CD4-positive, alpha-beta T cell (primary cell): ENCODE results near the gene DPRX. TPM values are rescaled to one million over a fixed set of nuclear protein-coding genes. Genes with fewer than 3 reads are reported as not detected.

Experiments
- ATAC-seq: fragments of 200-7000 bp; cut with Tn5 transposase; one replicate; pipeline ENCODE4 v1.10.0; 2022; ENCODE audit warnings: mild to moderate bottlenecking; ENCODE audit not compliant: poor library complexity
- CTCF ChIA-PET: fragments of 350-600 bp; sonication (Branson Sonifier 250); formaldehyde crosslinking; loops from one replicate; lab custom pipeline; 2021; ENCODE audit warnings: antibody characterized with exemption, inconsistent platforms; lab: Charles Lee
- POLR2A ChIA-PET: fragments of 350-600 bp; sonication (Branson Sonifier 250); formaldehyde crosslinking; loops from one replicate; lab custom pipeline; 2021; ENCODE audit warnings: antibody characterized with exemption, inconsistent platforms; lab: Charles Lee
- DNase-seq, 14 experiments: peaks; one replicate each; pipeline ENCODE4 v3.0.0-alpha.2; 2013 to 2020; ENCODE audit warnings: mixed read lengths in 2 of 14
- H3K27ac ChIP-seq, 2 donors: one replicate each; pipeline versions ENCODE4 v1.5.1 to v1.7.0; 2013; ENCODE audit warnings: low read length in 2 of 2, low read depth in 1 of 2, mild to moderate bottlenecking in 1 of 2
- H3K27me3 ChIP-seq, 2 experiments: 1 replicate in 1 of 2; 2 replicates in 1 of 2; pipeline versions ENCODE4 v1.6.1 to v1.7.0; 2013; ENCODE audit warnings: low read length in 2 of 2, control low read depth in 1 of 2, mild to moderate bottlenecking in 1 of 2, moderate library complexity in 1 of 2; ENCODE audit not compliant: insufficient read depth in 2 of 2, control insufficient read depth in 1 of 2
- H3K36me3 ChIP-seq: one replicate; pipeline ENCODE4 v1.6.1; 2013; ENCODE audit warnings: low read length, control low read depth; ENCODE audit not compliant: insufficient read depth
- H3K4me1 ChIP-seq: one replicate; pipeline ENCODE4 v1.6.1; 2013; ENCODE audit warnings: low read length, control low read depth; ENCODE audit not compliant: insufficient read depth
- H3K4me3 ChIP-seq: one replicate; pipeline ENCODE4 v1.5.1; 2013; ENCODE audit warnings: mild to moderate bottlenecking, low read length, moderate library complexity
- H3K9me3 ChIP-seq, 2 experiments: 1 replicate in 1 of 2; 2 replicates in 1 of 2; pipeline versions ENCODE4 v1.6.1 to v1.7.0; 2013; ENCODE audit warnings: low read length in 2 of 2, mild to moderate bottlenecking in 2 of 2, control low read depth in 1 of 2, moderate library complexity in 1 of 2; ENCODE audit not compliant: control insufficient read depth in 1 of 2, insufficient read depth in 1 of 2
- H3K27ac Mint-ChIP-seq: one replicate; pipeline ENCODE4 v1.8.0; 2020; ENCODE audit warnings: mixed read lengths
- H3K27me3 Mint-ChIP-seq: one replicate; pipeline ENCODE4 v1.8.0; 2021; ENCODE audit warnings: mixed read lengths
- H3K36me3 Mint-ChIP-seq: one replicate; pipeline ENCODE4 v1.8.0; 2021; ENCODE audit warnings: low read depth, mixed read lengths
- H3K4me1 Mint-ChIP-seq: one replicate; pipeline ENCODE4 v1.8.0; 2021; ENCODE audit warnings: low read depth, mixed read lengths
- H3K4me3 Mint-ChIP-seq: one replicate; pipeline ENCODE4 v1.8.0; 2020; ENCODE audit warnings: mild to moderate bottlenecking, mixed read lengths
- H3K9me3 Mint-ChIP-seq: one replicate; pipeline ENCODE4 v1.8.0; 2020; ENCODE audit warnings: mixed read lengths
- CTCF ChIP-seq: fragments of 200-600 bp; IDR thresholded peaks from one replicate; pipeline ENCODE4 v1.8.0; 2022; ENCODE audit warnings: antibody characterized with exemption, mild to moderate bottlenecking
- intact Hi-C, 2 experiments: fragments of 100-400 bp; cut with DNase I in 1 of 2; cut with micrococcal nuclease in 1 of 2; formaldehyde crosslinking; loops; one replicate each; pipeline versions ENCODE4 v1.15.1 to v1.9.0; 2023 to 2025; cut with DNase I, micrococcal nuclease
- total RNA-seq, 174 experiments: library from RNA in 2 of 174; stranded (reverse) in 2 of 174; gene quantifications; one replicate each; pipeline ENCODE4 v1.2.3 and lab custom pipeline; 2021 to 2026

Gene DPRX
- total RNA-seq, 2 experiments from 2014 or later, result not detected

GRCh38 chr19:53642381-53643099 is 10.7 kb downstream of the DPRX start:
- CTCF ChIA-PET, result interaction anchor here (0.5 kb wide), 1 partner anchor 53 kb away, joined by 3 read pairs; no protein-coding TSS in a partner anchor
- no peaks in the 10 kb centered on the region for H3K36me3 Mint-ChIP-seq
- no peak overlapping the region for H3K4me3 Mint-ChIP-seq
- H3K27me3 ChIP-seq, result no peaks in the 10 kb centered on the region
- intact Hi-C loops, result no loop called here
- no peaks in the 10 kb centered on the region for H3K27me3 Mint-ChIP-seq
- TF ChIP-seq CTCF, result peak; percentile 22
- no peak overlapping the region for H3K4me3 ChIP-seq
- no peak for DNase-seq
- no peaks in the 10 kb centered on the region for H3K36me3 ChIP-seq
- no peak overlapping the region for H3K27ac ChIP-seq
- ATAC-seq, result no peak
- H3K4me1 Mint-ChIP-seq, result no peaks in the 10 kb centered on the region
- POLR2A ChIA-PET, result no interaction called here
- no peak overlapping the region for H3K27ac Mint-ChIP-seq
- no peaks in the 10 kb centered on the region for H3K4me1 ChIP-seq
- H3K9me3 Mint-ChIP-seq, result peaks cover 8% of the 10 kb centered on the region
- H3K9me3 ChIP-seq, result peaks cover under 1 to 55% of the 10 kb centered on the region in 2 experiments

GRCh38 chr19:53644061-53644816 is 12.4 kb downstream of the DPRX start:
- H3K4me3 ChIP-seq, result no peak overlapping the region
- ChIA-PET CTCF (no interaction called here), POLR2A (no interaction called here)
- Mint-ChIP-seq H3K36me3 (no peaks in the 10 kb centered on the region), H3K4me1 (no peaks in the 10 kb centered on the region), H3K9me3 (peaks cover 5% of the 10 kb centered on the region), H3K27ac (no peak overlapping the region), H3K4me3 (no peak overlapping the region), H3K27me3 (no peaks in the 10 kb centered on the region)
- H3K27me3 ChIP-seq, result no peaks in the 10 kb centered on the region
- TF ChIP-seq CTCF, result no peak
- no peak for DNase-seq
- H3K27ac ChIP-seq, result no peak overlapping the region
- intact Hi-C loops, result no loop called here
- H3K36me3 ChIP-seq, result no peaks in the 10 kb centered on the region
- ATAC-seq, result no peak
- no peaks in the 10 kb centered on the region for H3K4me1 ChIP-seq
- peaks cover 7 to 59% of the 10 kb centered on the region in 2 experiments for H3K9me3 ChIP-seq

- Mint-ChIP-seq H3K27ac (no peak overlapping the region), H3K36me3 (no peaks in the 10 kb centered on the region), H3K4me1 (no peaks in the 10 kb centered on the region), H3K4me3 (no peak overlapping the region), H3K27me3 (no peaks in the 10 kb centered on the region), H3K9me3 (peaks cover 5% of the 10 kb centered on the region)
- H3K9me3 ChIP-seq, result peaks cover 15 to 64% of the 10 kb centered on the region in 2 experiments
- H3K36me3 ChIP-seq, result no peaks in the 10 kb centered on the region
- intact Hi-C loops, result no loop called here
- POLR2A ChIA-PET, result no interaction called here
- H3K4me1 ChIP-seq, result no peaks in the 10 kb centered on the region
- no peak overlapping the region for H3K27ac ChIP-seq
- DNase-seq, result no peak
- TF ChIP-seq CTCF, result no peak
- no peak for ATAC-seq
- H3K4me3 ChIP-seq, result no peak overlapping the region
- CTCF ChIA-PET, result no interaction called here
- no peaks in the 10 kb centered on the region for H3K27me3 ChIP-seq
Measured at GRCh38 chr19:53646144-53646543, 14.3 kb downstream of the DPRX start.
